K562 (cell line): ENCODE results near the gene RPL7A. TPM values are rescaled to one million over a fixed set of nuclear protein-coding genes. Genes with fewer than 3 reads are reported as not detected.

Experiments used
- FOXO4 ChIP-seq: fragments of 450-650 bp; formaldehyde crosslinking; IDR thresholded peaks from 2 replicates; pipeline ENCODE4 v1.4.0; 2020; ENCODE audit warnings: mild to moderate bottlenecking, moderate library complexity
- GATA2 ChIP-seq: sonication (generic); formaldehyde crosslinking; IDR thresholded peaks from 2 replicates; pipeline ENCODE4 v1.4.0; 2020; ENCODE audit warnings: mild to moderate bottlenecking, missing genetic modification reagents
- MLLT1 ChIP-seq, 2 experiments: fragments of 450-650 bp; IDR thresholded peaks; 2 replicates each; pipeline ENCODE4 v1.6.1; 2016
- NR2C2 ChIP-seq, 2 experiments: fragments of 200-800 bp in 1 of 2; sonication (Bioruptor generic) in 1 of 2; sonication (generic) in 1 of 2; formaldehyde crosslinking in 1 of 2; IDR thresholded peaks; 2 replicates each; pipeline versions ENCODE4 v1.6.1 to v1.8.0; 2016 to 2022; ENCODE audit warnings: mild to moderate bottlenecking in 1 of 2, missing compliant biosample characterization in 1 of 2, missing genetic modification characterization in 1 of 2, missing genetic modification reagents in 1 of 2
- PHF20 ChIP-seq: fragments of 450-650 bp; IDR thresholded peaks from 2 replicates; pipeline ENCODE4 v1.6.1; 2018; ENCODE audit not compliant: partially characterized antibody
- PML ChIP-seq: IDR thresholded peaks from 2 replicates; pipeline ENCODE4 v1.6.1; 2012; ENCODE audit warnings: low read length, inconsistent platforms
- PURB ChIP-seq: sonication (generic); formaldehyde crosslinking; IDR thresholded peaks from 2 replicates; pipeline ENCODE4 v1.9.0; 2021; ENCODE audit warnings: low read depth, mild to moderate bottlenecking, missing genetic modification reagents
- RBM17 ChIP-seq: fragments of 200-400 bp; formaldehyde crosslinking; IDR thresholded peaks from 2 replicates; pipeline ENCODE4 v1.6.1; 2017; ENCODE audit warnings: low read depth, mild to moderate bottlenecking, low read length, borderline replicate concordance
- SAP30 ChIP-seq: fragments of 200-600 bp; sonication (generic); IDR thresholded peaks from 2 replicates; pipeline ENCODE4 v1.6.1; 2012; ENCODE audit warnings: borderline replicate concordance, low read depth, mild to moderate bottlenecking, moderate library complexity, low read length, control low read depth, inconsistent platforms; ENCODE audit not compliant: insufficient read depth, poor library complexity, severe bottlenecking
- SRSF3 ChIP-seq: fragments of 200-400 bp; formaldehyde crosslinking; IDR thresholded peaks from 2 replicates; pipeline ENCODE4 v1.6.1; 2016; ENCODE audit warnings: mild to moderate bottlenecking, low read length, moderate library complexity; ENCODE audit not compliant: insufficient read depth
- SUPT5H ChIP-seq: fragments of 450-650 bp; IDR thresholded peaks from 2 replicates; pipeline ENCODE4 v1.6.1; 2016
- ZC3H11A ChIP-seq: IDR thresholded peaks from 2 replicates; pipeline ENCODE4 v1.6.1; 2012; ENCODE audit warnings: low read depth, low read length, improper control_type of control experiment
- ZNF121 ChIP-seq: sonication (generic); formaldehyde crosslinking; conservative IDR thresholded peaks from 2 replicates; pipeline ENCODE4 v1.8.0; 2022; ENCODE audit warnings: missing genetic modification reagents
- ZNF318 ChIP-seq, 2 experiments: fragments of 450-650 bp; IDR thresholded peaks; 2 replicates each; pipeline ENCODE4 v1.6.1; 2016; ENCODE audit warnings: mild to moderate bottlenecking in 2 of 2, borderline replicate concordance in 1 of 2, low read depth in 1 of 2, moderate library complexity in 1 of 2
- ZNF551 ChIP-seq: fragments of 250-450 bp; sonication (Bioruptor Pico); IDR thresholded peaks from 2 replicates; pipeline ENCODE4 v1.5.0; 2021; ENCODE audit warnings: mild to moderate bottlenecking, moderate library complexity
- polyA plus RNA-seq, 8 experiments: library from polyadenylated mRNA; depleted of rRNA in 4 of 8; stranded (reverse) in 5 of 8; unstranded in 3 of 8; fragments of >200 nt; fragmentation: Nextera tagmentation in 2 of 8; fragmentation: Illumina TruSeq in 1 of 8; extraction: Ambion mirVana in 2 of 8; extraction: Trizol in 1 of 8; gene quantifications; 2 replicates each; pipeline versions ENCODE4 v1.2.1 to v1.2.3, GENCODE V29; 2011 to 2014; ENCODE audit warnings: inconsistent platforms in 1 of 8, missing spikeins in 1 of 8
- total RNA-seq, 7 experiments: library from RNA; depleted of rRNA in 6 of 7; stranded (reverse); fragments of >200 nt in 6 of 7; fragmentation: Illumina TruSeq in 2 of 7; extraction: Trizol in 2 of 7; gene quantifications; 2 replicates each; pipeline versions ENCODE4 v1.2.1 to v1.2.3, GENCODE V29; 2011 to 2021; ENCODE audit warnings: low replicate concordance in 1 of 7

Gene RPL7A
- total and polyA plus RNA-seq, 9 of the 15 experiments (the other 6 are each of a cell fraction or from before 2014, with no cell fraction given): 1,935 to 3,760 (median 2,652) TPM

- TF ChIP-seq ZNF318 (IDR thresholded peaks at IDR 0.05; ENCODE audit: borderline replicate concordance in 1 of 2, low read depth in 1 of 2): no peak
- no peak for TF ChIP-seq ZC3H11A
- TF ChIP-seq FOXO4: no peak
- TF ChIP-seq SRSF3: no peak
- TF ChIP-seq PURB (CRISPR knock-in tag): no peak
- no peak for TF ChIP-seq SUPT5H
- TF ChIP-seq SAP30: no peak
- TF ChIP-seq ZNF121 (CRISPR knock-in tag): no peak
- TF ChIP-seq PHF20: no peak
- TF ChIP-seq GATA2 (CRISPR knock-in tag): no peak
- TF ChIP-seq ZNF551 (CRISPR knock-in tag): no peak
- TF ChIP-seq NR2C2 (CRISPR knock-in tag; IDR thresholded peaks at IDR 0.05): 0 out of 2 replicates have a peak, but pooled peaks have one; percentile 50
- TF ChIP-seq NR2C2 (tag; IDR thresholded peaks at IDR 0.05): peak; percentile 55
- no peak for TF ChIP-seq MLLT1 (IDR thresholded peaks at IDR 0.05)
- 0 out of 2 replicates have a peak, but pooled peaks have one; percentile 26 for TF ChIP-seq PML
- no peak for TF ChIP-seq RBM17
Measured at GRCh38 chr9:133375724-133376654, 28.0 kb downstream of the RPL7A start, which contains the start of the genes STKLD1 and SURF4 (continued).
